ENCODE data around the gene TSPAN5. TPM values are rescaled to one million over a fixed set of nuclear protein-coding genes. Genes with fewer than 3 reads are reported as not detected.

TSPAN5 gene
- polyA plus RNA-seq, 1 donor (not counting 4 experiments of a cell fraction or from before 2014, with no cell fraction given), result 45.5 TPM

DNA sequence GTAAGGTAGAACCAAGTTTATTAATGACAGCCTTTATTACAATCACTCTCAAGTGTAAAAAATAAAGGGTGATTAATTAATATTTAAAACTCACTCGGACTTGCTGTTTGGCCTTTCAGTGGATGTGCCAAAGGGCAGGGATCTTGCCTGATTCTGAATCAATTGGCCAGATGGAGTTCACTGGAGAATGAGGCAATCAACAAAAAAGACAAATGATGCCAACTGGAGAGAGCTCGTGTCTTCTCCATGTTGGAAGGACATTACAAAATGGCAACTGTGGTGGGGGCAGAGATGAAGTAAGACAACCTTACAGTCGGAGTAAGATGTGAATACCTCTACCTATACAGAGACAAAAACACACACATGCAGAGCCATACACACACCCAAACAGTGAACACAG lies 188.0 kb downstream of the TSPAN5 start:
- Histone ChIP-seq H3K4me3 (ENCODE audit: control insufficient read depth in 2 of 3, extremely low read depth in 1 of 3, insufficient read depth in 2 of 3, low read depth in 1 of 3, low read length in 3 of 3) (no peak overlapping the region), H2AFZ (ENCODE audit: control insufficient read depth, low read length) (no peak overlapping the region), H3K27ac (ENCODE audit: control insufficient read depth, insufficient read depth, low read length) (no peak overlapping the region), H4K20me1 (ENCODE audit: control insufficient read depth, extremely low read depth, insufficient read depth, low read length) (no peaks in the 10 kb centered on the region), H3K4me2 (ENCODE audit: control insufficient read depth, extremely low read depth, insufficient read depth, low read depth, low read length) (no peak overlapping the region), H3K4me1 (ENCODE audit: control insufficient read depth, extremely low read depth, insufficient read depth, low read length) (peaks cover 26% of the 10 kb centered on the region), H3K27me3 (ENCODE audit: control insufficient read depth, extremely low read depth, insufficient read depth, low read length) (no peaks in the 10 kb centered on the region), H3K9ac (ENCODE audit: control insufficient read depth, extremely low read depth, insufficient read depth, low read length) (no peak overlapping the region), H3K36me3 (ENCODE audit: control insufficient read depth in 2 of 2, extremely low read depth in 1 of 2, insufficient read depth in 2 of 2, low read length in 2 of 2) (peaks cover 6% of the 10 kb centered on the region in 2 experiments), H3K9me1 (ENCODE audit: control insufficient read depth, extremely low read depth, insufficient read depth, low read length) (no peaks in the 10 kb centered on the region), H3K79me2 (ENCODE audit: control insufficient read depth, insufficient read depth, low read length) (no peaks in the 10 kb centered on the region), H3K9me3 (ENCODE audit: control insufficient read depth, low read depth, low read length) (no peaks in the 10 kb centered on the region)
- FAIRE-seq (no peak), DNase-seq (ENCODE audit: low read depth, low spot score) (no peak)
- TF ChIP-seq, protein P1, sequence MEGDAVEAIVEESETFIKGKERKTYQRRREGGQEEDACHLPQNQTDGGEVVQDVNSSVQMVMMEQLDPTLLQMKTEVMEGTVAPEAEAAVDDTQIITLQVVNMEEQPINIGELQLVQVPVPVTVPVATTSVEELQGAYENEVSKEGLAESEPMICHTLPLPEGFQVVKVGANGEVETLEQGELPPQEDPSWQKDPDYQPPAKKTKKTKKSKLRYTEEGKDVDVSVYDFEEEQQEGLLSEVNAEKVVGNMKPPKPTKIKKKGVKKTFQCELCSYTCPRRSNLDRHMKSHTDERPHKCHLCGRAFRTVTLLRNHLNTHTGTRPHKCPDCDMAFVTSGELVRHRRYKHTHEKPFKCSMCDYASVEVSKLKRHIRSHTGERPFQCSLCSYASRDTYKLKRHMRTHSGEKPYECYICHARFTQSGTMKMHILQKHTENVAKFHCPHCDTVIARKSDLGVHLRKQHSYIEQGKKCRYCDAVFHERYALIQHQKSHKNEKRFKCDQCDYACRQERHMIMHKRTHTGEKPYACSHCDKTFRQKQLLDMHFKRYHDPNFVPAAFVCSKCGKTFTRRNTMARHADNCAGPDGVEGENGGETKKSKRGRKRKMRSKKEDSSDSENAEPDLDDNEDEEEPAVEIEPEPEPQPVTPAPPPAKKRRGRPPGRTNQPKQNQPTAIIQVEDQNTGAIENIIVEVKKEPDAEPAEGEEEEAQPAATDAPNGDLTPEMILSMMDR (optimal IDR thresholded peaks at IDR 0.05 in 1 of 3, IDR thresholded peaks at IDR 0.05 in 1 of 3, conservative IDR thresholded peaks at IDR 0.05 in 1 of 3; ENCODE audit: extremely low read depth in 1 of 3, insufficient read depth in 2 of 3, low read length in 3 of 3), result no peak
- no peak for TF ChIP-seq EZH2 (IDR thresholded peaks at IDR 0.05; ENCODE audit: low read length)
- dilution Hi-C loops (cut with MboI; ENCODE audit: extremely low pct_ligation_motif_present, low sequenced_read_pairs), result no loop called here

DNA sequence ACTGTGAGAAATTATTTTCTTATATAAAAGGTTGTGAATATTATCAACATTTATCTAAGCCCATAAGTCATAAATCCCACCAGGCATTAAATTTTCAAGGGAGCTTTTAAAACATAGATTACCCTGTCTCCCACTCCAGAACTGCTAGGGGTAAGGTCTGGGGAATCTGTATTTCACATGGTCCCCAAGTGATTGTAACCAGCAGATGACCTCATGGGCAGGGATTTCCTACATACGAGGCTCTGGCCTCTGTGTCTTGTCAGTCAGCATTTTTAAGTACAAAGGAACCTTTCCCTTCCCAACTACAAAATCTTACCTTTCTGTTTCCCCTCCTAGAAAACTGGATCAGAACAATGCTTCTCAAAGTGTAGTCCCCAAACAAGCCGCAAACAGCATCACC lies 188.6 kb downstream of the TSPAN5 start:
- Histone ChIP-seq H3K9me1 (ENCODE audit: control insufficient read depth, extremely low read depth, insufficient read depth, low read length) (no peaks in the 10 kb centered on the region), H3K36me3 (ENCODE audit: control insufficient read depth in 2 of 2, extremely low read depth in 1 of 2, insufficient read depth in 2 of 2, low read length in 2 of 2) (peaks cover 6% of the 10 kb centered on the region in 2 experiments), H4K20me1 (ENCODE audit: control insufficient read depth, extremely low read depth, insufficient read depth, low read length) (no peaks in the 10 kb centered on the region), H3K27ac (ENCODE audit: control insufficient read depth, insufficient read depth, low read length) (no peak overlapping the region), H3K27me3 (ENCODE audit: control insufficient read depth, extremely low read depth, insufficient read depth, low read length) (no peaks in the 10 kb centered on the region), H3K79me2 (ENCODE audit: control insufficient read depth, insufficient read depth, low read length) (no peaks in the 10 kb centered on the region), H2AFZ (ENCODE audit: control insufficient read depth, low read length) (no peak overlapping the region), H3K4me3 (ENCODE audit: control insufficient read depth in 2 of 3, extremely low read depth in 1 of 3, insufficient read depth in 2 of 3, low read depth in 1 of 3, low read length in 3 of 3) (no peak overlapping the region), H3K4me2 (ENCODE audit: control insufficient read depth, extremely low read depth, insufficient read depth, low read depth, low read length) (no peak overlapping the region), H3K9ac (ENCODE audit: control insufficient read depth, extremely low read depth, insufficient read depth, low read length) (no peak overlapping the region), H3K9me3 (ENCODE audit: control insufficient read depth, low read depth, low read length) (no peaks in the 10 kb centered on the region), H3K4me1 (ENCODE audit: control insufficient read depth, extremely low read depth, insufficient read depth, low read length) (peaks cover 22% of the 10 kb centered on the region)
- DNase-seq (ENCODE audit: low read depth, low spot score), result no peak
- no peak for TF ChIP-seq EZH2 (IDR thresholded peaks at IDR 0.05; ENCODE audit: low read length)
- TF ChIP-seq, protein P1 (optimal IDR thresholded peaks at IDR 0.05 in 1 of 3, IDR thresholded peaks at IDR 0.05 in 1 of 3, conservative IDR thresholded peaks at IDR 0.05 in 1 of 3; ENCODE audit: extremely low read depth in 1 of 3, insufficient read depth in 2 of 3, low read length in 3 of 3), result no peak
- dilution Hi-C loops (cut with MboI; ENCODE audit: extremely low pct_ligation_motif_present, low sequenced_read_pairs), result no loop called here
- no peak for FAIRE-seq
